Erythroblast (primary cell): ENCODE measurements around the gene ASAP2.

Experiments used
- GATA1 ChIP-seq: IDR thresholded peaks from 2 replicates; pipeline ENCODE4 v1.6.1; 2011; ENCODE audit warnings: low read depth, mild to moderate bottlenecking, control low read depth, low read length, moderate library complexity
- POLR2A ChIP-seq: IDR thresholded peaks from 2 replicates; pipeline ENCODE4 v1.6.1; 2011; ENCODE audit warnings: mild to moderate bottlenecking, low read length

DNA sequence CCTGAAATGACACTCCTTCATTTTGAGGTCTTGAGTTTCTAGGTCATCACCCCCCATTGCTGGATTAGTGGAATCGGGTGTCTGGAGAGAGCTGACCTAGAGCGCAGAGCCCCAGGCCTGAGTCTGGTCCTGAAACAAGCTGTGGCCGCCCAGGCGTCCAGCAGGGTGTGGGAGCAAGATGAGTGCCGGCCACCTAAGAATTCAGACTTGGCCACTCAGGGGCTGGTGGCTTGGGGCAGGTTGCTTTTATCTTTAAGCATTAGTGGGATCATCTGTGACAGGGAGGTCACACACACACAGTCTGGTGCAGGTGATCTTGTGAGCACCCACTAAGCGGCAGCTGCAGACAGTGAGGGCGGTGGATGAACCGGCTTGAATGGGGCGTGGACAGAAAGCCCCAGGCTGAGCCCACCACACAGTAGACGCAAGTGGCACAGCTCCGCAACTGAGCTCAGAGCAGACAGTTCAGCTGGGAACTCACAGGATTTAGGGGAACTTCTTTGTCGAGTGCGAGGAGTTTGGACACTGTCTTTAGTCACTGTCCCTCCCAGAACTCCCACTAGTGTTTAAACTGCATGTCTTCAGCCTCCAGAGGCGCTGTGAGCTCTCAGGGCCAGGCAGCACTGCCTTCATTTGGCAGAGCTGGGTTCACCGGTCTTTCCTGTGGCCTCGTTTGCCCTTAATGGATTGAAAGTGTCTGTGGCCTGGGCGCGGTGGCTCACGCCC is 195.2 kb downstream of the ASAP2 start:
- TF ChIP-seq POLR2A: no peak
- TF ChIP-seq GATA1: no peak
